K562 (cell line): ENCODE measurements around the gene ANKRD23. TPM values are rescaled to one million over a fixed set of nuclear protein-coding genes. Genes with fewer than 3 reads are reported as not detected.
A peak's percentile ranks its signal among the peaks of the same experiment; 100 is the strongest.

Experiments
- ATAC-seq: fragments of 200-7000 bp; cut with Tn5 transposase; 3 replicates; pipeline ENCODE4 v1.9.1; 2020; ENCODE audit warnings: moderate library complexity
- BruUV-seq: library from RNA; stranded (reverse); fragments of 400-500 nt; replicated peaks from 2 replicates; lab custom pipeline; 2021; lab: Mats Ljungman, UMichigan
- CTCF ChIA-PET: fragments of 300-600 bp; formaldehyde crosslinking; extraction: SDS; loops from one replicate; lab custom pipeline; 2021; ENCODE audit warnings: low intra/inter-chr PET ratio; lab: Yijun Ruan, JAX
- POLR2A ChIA-PET: fragments of 300-600, 350-650 bp; sonication (Branson Sonifier 250); formaldehyde crosslinking; extraction: SDS; loops from one replicate; lab custom pipeline; 2021; ENCODE audit warnings: antibody characterized with exemption, inconsistent platforms; lab: Yijun Ruan, JAX
- DNase-seq, 4 experiments: peaks; one replicate each; pipeline versions ENCODE4 v3.0.0 to v3.0.0-alpha.2; 2011 to 2018; ENCODE audit warnings: low spot score in 3 of 4, mixed read lengths in 3 of 4; ENCODE audit errors: extremely low read depth in 1 of 4
- FAIRE-seq: peaks from 2 replicates; lab custom pipeline; 2011; peaks lifted over from hg19 to GRCh38; lab: Jason Lieb, UNC
- H2AFZ ChIP-seq: 2 replicates; pipeline ENCODE4 v1.6.0; 2011; ENCODE audit warnings: low read depth, low read length, control low read depth, inconsistent platforms
- H3K27ac ChIP-seq: fragments of 200-600 bp; 3 replicates; pipeline ENCODE4 v1.8.0; 2011; ENCODE audit warnings: low read depth, mild to moderate bottlenecking, control low read depth, inconsistent platforms, low read length, moderate library complexity, mixed read lengths; ENCODE audit errors: extremely low read depth
- H3K27me3 ChIP-seq, 2 experiments: fragments of 300-600 bp in 1 of 2; 2 replicates in 1 of 2; 3 replicates in 1 of 2; pipeline versions ENCODE4 v1.6.0 to v1.8.0; 2011; ENCODE audit warnings: inconsistent platforms in 2 of 2, low read length in 2 of 2, mild to moderate bottlenecking in 1 of 2, mixed read lengths in 1 of 2, moderate library complexity in 1 of 2; ENCODE audit not compliant: control insufficient read depth in 2 of 2, insufficient read depth in 2 of 2
- H3K36me3 ChIP-seq: fragments of 300-600 bp; 3 replicates; pipeline ENCODE4 v1.8.0; 2011; ENCODE audit warnings: mild to moderate bottlenecking, low read length, inconsistent platforms; ENCODE audit not compliant: control insufficient read depth, insufficient read depth
- H3K4me1 ChIP-seq, 2 experiments: fragments of 200-600 bp in 1 of 2; replicated peaks in 1 of 2; 2 replicates in 1 of 2; 3 replicates in 1 of 2; pipeline versions ENCODE4 v1.5.1 to v1.8.0; 2011; ENCODE audit warnings: inconsistent platforms in 2 of 2, low read length in 2 of 2, mild to moderate bottlenecking in 1 of 2, mixed read lengths in 1 of 2, moderate library complexity in 1 of 2; ENCODE audit not compliant: control insufficient read depth in 2 of 2, insufficient read depth in 2 of 2
- H3K4me2 ChIP-seq: 2 replicates; pipeline ENCODE4 v1.6.1; 2011; ENCODE audit warnings: low read length, control low read depth, inconsistent platforms, mixed read lengths; ENCODE audit not compliant: insufficient read depth
- H3K4me3 ChIP-seq: fragments of 200-600 bp; sonication (generic), shearing (Covaris generic); 2 replicates; pipeline ENCODE4 v1.5.1; 2016; ENCODE audit warnings: control low read depth, inconsistent platforms
- H3K79me2 ChIP-seq: fragments of 200-600 bp; 3 replicates; pipeline ENCODE4 v1.8.0; 2011; ENCODE audit warnings: low read length, inconsistent platforms; ENCODE audit not compliant: control insufficient read depth, insufficient read depth
- H3K9ac ChIP-seq, 2 experiments: 2 replicates each; pipeline versions ENCODE4 v1.6.0 to v1.6.1; 2011; ENCODE audit warnings: low read depth in 2 of 2, low read length in 2 of 2, control low read depth in 1 of 2, inconsistent platforms in 1 of 2, mild to moderate bottlenecking in 1 of 2, mixed read lengths in 1 of 2; ENCODE audit not compliant: insufficient read depth in 1 of 2
- H3K9me1 ChIP-seq: one replicate; pipeline ENCODE4 v1.6.0; 2011; ENCODE audit warnings: inconsistent platforms, mild to moderate bottlenecking, low read length, moderate library complexity; ENCODE audit not compliant: control insufficient read depth, insufficient read depth
- H3K9me3 ChIP-seq: replicated peaks from 2 replicates; pipeline ENCODE4 v1.5.1; 2011; ENCODE audit warnings: low read depth, low read length, inconsistent platforms; ENCODE audit not compliant: control insufficient read depth, insufficient read depth
- H4K20me1 ChIP-seq: replicated peaks from 2 replicates; pipeline ENCODE4 v1.6.1; 2011; ENCODE audit warnings: low read length, inconsistent platforms, mixed read lengths; ENCODE audit not compliant: control insufficient read depth, insufficient read depth
- POLR2G ChIP-seq: fragments of 200-400 bp; formaldehyde crosslinking; IDR thresholded peaks from 2 replicates; pipeline ENCODE4 v1.6.1; 2017; ENCODE audit warnings: low read depth, mild to moderate bottlenecking, antibody characterized with exemption, low read length, moderate library complexity
- RAD21 ChIP-seq, 2 experiments: fragments of 250-450 bp in 1 of 2; fragments of 450-650 bp in 1 of 2; sonication (Bioruptor Pico) in 1 of 2; formaldehyde crosslinking in 1 of 2; IDR thresholded peaks in 1 of 2; conservative IDR thresholded peaks in 1 of 2; 2 replicates each; pipeline versions ENCODE4 v1.4.0 to v1.8.0; 2020 to 2022; ENCODE audit warnings: mild to moderate bottlenecking in 2 of 2, moderate library complexity in 1 of 2
- SPI1 ChIP-seq: IDR thresholded peaks from 2 replicates; pipeline ENCODE4 v1.6.1; 2011; ENCODE audit warnings: low read depth, low read length, control low read depth, borderline replicate concordance
- WGBS: fragments of 100-300 bp; shearing (Covaris generic); methylation state at CpG from one replicate; pipeline ENCODE4 v1.1.6; 2016; ENCODE audit warnings: low coverage, mixed read lengths; ENCODE audit not compliant: insufficient coverage; ENCODE audit errors: missing lambda C conversion rate; 5-methylcytosine and 5-hydroxymethylcytosine counted together
- in situ Hi-C: fragments of 300-500 bp; cut with MboI; formaldehyde crosslinking; loops from 4 replicates; pipeline ENCODE4 v1.15.0; 2018; ENCODE audit warnings: inconsistent platforms, mixed read lengths
- intact Hi-C: fragments of 100-400 bp; cut with micrococcal nuclease; formaldehyde crosslinking; loops from 2 replicates; pipeline ENCODE4 v1.14.2; 2022
- polyA plus RNA-seq, 8 experiments: library from polyadenylated mRNA; depleted of rRNA in 4 of 8; stranded (reverse) in 5 of 8; unstranded in 3 of 8; fragments of >200 nt; fragmentation: Nextera tagmentation in 2 of 8; fragmentation: Illumina TruSeq in 1 of 8; extraction: Ambion mirVana in 2 of 8; extraction: Trizol in 1 of 8; gene quantifications; 2 replicates each; pipeline versions ENCODE4 v1.2.1 to v1.2.3, GENCODE V29; 2011 to 2014; ENCODE audit warnings: inconsistent platforms in 1 of 8, missing spikeins in 1 of 8
- total RNA-seq, 7 experiments: library from RNA; depleted of rRNA in 6 of 7; stranded (reverse); fragments of >200 nt in 6 of 7; fragmentation: Illumina TruSeq in 2 of 7; extraction: Trizol in 2 of 7; gene quantifications; 2 replicates each; pipeline versions ENCODE4 v1.2.1 to v1.2.3, GENCODE V29; 2011 to 2021; ENCODE audit warnings: low replicate concordance in 1 of 7

Gene ANKRD23
- total and polyA plus RNA-seq, 9 of the 15 experiments (the other 6 are each of a cell fraction or from before 2014, with no cell fraction given): 0.32 to 4.8 (median 2.8) TPM

DNA sequence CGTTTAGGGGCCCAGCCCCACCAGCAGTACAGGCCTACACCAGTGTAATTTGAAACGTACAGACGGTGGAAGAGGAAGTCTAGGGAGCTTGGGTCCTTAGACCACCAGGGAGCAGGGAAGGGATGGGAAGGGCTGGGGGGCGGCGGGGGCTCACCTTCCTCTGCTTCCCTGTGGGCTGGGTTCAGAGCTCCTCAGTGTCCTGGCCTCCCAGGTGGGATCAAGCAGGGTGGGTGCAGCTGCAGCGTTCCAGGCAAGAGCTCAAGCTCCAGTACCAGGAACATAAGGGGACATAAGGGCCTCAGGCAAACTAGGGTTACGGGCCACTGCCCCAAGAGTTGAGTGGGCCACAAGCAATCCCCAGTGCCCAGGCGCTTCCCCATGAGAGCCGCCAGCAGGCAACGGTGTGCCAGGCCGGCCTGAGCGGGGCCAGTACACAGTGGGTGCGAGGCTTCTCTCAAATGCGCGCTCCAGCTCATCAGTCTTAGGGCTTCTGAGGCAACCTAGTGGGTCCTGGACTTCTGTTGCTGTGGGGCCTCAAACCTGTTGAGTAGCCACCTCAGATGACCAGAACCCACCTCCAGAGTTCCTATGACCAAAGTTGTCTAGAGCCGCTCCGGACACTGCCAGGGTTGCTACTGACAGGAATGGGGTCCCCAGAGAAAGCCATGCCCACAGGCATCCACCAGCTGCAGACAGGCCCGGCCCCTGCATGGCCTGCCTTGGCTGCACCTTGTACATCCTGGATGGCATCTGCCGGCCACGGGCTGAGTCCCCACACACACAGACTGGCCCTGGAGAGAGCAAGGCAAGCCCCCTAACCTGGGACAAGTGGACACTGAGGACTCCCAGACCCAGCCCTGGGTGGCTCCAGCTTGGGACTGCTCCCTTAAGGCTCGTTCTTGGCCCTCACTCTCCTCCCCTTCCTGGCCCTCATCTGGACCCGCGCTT lies 5.2 kb downstream of the ANKRD23 start:
- Histone ChIP-seq H3K9me1 (peaks cover 3% of the 10 kb centered on the region), H3K4me3 (no peak overlapping the region), H3K27ac (no peak overlapping the region), H3K4me2 (no peak overlapping the region), H2AFZ (no peak overlapping the region), H3K4me1 (peaks cover 8 to 27% of the 10 kb centered on the region in 2 experiments; a peak in 4 of 5 replicates), H3K9me3 (no peaks in the 10 kb centered on the region), H3K27me3 (no peaks in the 10 kb centered on the region), H3K36me3 (peaks cover 53% of the 10 kb centered on the region; the same call in 2 of the 3 replicates), H3K9ac (peak overlapping the region in 1 of 2 experiments; percentile 72; a peak in 2 of 4 replicates), H3K79me2 (no peaks in the 10 kb centered on the region), H4K20me1 (no peaks in the 10 kb centered on the region)
- ATAC-seq (no peak), DNase-seq (no peak), FAIRE-seq (no peak)
- ChIA-PET POLR2A (interaction anchor here (0.7 to 1.2 kb wide), 6 partner anchors 9 to 1431 kb away, joined by 3 read pairs; no protein-coding TSS in a partner anchor), CTCF (no interaction called here)
- WGBS: 91% methylated on average over 21 of the region's 23 CpGs
- intact Hi-C loops: no loop called here
- no TSS peak for BruUV-seq
- TF ChIP-seq RAD21 (CRISPR knock-in tag; conservative IDR thresholded peaks at IDR 0.05 in 1 of 2, IDR thresholded peaks at IDR 0.05 in 1 of 2): no peak
- 0 out of 2 replicates have a peak, but pooled peaks have one; percentile 2 for TF ChIP-seq POLR2G
- 0 out of 2 replicates have a peak, but pooled peaks have one; percentile 1 for TF ChIP-seq SPI1
- in situ Hi-C loops: no loop called here
